ENCODE data around the gene ZKSCAN3.

DNA sequence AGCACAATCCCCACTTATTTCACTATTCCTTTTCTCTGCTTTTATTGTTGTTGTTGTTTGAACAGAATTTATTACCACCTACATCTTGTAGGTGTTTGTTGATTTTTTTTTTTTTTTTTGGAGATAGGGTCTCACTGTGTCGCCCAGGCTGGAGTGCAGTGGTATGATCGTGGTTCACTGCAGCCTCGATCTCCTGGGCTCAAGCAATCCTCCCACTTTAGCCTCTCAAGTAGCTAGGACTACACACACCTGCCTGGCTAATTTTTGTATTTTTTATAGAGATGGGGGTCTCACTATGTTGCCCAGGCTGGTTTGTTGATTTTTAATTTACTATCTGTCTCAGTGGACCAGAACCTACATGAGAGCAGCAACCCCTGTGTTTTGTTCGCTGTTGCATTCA, 46.2 kb downstream of the ZKSCAN3 start:
- TF ChIP-seq, protein P1, sequence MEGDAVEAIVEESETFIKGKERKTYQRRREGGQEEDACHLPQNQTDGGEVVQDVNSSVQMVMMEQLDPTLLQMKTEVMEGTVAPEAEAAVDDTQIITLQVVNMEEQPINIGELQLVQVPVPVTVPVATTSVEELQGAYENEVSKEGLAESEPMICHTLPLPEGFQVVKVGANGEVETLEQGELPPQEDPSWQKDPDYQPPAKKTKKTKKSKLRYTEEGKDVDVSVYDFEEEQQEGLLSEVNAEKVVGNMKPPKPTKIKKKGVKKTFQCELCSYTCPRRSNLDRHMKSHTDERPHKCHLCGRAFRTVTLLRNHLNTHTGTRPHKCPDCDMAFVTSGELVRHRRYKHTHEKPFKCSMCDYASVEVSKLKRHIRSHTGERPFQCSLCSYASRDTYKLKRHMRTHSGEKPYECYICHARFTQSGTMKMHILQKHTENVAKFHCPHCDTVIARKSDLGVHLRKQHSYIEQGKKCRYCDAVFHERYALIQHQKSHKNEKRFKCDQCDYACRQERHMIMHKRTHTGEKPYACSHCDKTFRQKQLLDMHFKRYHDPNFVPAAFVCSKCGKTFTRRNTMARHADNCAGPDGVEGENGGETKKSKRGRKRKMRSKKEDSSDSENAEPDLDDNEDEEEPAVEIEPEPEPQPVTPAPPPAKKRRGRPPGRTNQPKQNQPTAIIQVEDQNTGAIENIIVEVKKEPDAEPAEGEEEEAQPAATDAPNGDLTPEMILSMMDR (IDR thresholded peaks at IDR 0.05; ENCODE audit: insufficient read depth, low read length, poor library complexity, severe bottlenecking) = no peak
- TF ChIP-seq EZH2phosphoT487 (conservative IDR thresholded peaks at IDR 0.05; ENCODE audit: low read length) = no peak

Data from SU-DHL-6 (cell line).